ENCODE data around the gene KCNJ12.

DNA sequence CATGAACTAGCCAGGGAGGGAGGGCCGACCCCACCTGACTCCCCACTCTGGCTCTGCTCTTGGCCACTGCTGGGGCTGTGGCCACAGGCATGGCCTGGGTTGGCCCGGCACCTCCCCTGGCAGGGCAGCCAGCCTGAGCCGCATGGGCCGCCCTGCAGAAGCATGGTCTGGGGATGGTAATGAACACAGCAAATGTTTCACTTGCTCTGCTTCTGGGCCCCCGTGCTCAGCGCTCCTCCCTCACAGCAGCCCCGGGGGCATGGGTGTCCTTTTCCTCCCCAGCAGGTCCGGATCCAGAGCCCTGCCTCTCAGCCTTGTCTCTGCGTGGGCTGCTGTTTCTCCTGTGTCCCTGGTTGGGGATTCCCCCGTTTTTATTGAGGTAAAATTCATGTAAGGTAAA, 30.9 kb upstream of the KCNJ12 start:
- TF ChIP-seq POLR2AphosphoS5 (IDR thresholded peaks at IDR 0.05; ENCODE audit: low read depth, low read length), result no peak
- TF ChIP-seq, protein P1, sequence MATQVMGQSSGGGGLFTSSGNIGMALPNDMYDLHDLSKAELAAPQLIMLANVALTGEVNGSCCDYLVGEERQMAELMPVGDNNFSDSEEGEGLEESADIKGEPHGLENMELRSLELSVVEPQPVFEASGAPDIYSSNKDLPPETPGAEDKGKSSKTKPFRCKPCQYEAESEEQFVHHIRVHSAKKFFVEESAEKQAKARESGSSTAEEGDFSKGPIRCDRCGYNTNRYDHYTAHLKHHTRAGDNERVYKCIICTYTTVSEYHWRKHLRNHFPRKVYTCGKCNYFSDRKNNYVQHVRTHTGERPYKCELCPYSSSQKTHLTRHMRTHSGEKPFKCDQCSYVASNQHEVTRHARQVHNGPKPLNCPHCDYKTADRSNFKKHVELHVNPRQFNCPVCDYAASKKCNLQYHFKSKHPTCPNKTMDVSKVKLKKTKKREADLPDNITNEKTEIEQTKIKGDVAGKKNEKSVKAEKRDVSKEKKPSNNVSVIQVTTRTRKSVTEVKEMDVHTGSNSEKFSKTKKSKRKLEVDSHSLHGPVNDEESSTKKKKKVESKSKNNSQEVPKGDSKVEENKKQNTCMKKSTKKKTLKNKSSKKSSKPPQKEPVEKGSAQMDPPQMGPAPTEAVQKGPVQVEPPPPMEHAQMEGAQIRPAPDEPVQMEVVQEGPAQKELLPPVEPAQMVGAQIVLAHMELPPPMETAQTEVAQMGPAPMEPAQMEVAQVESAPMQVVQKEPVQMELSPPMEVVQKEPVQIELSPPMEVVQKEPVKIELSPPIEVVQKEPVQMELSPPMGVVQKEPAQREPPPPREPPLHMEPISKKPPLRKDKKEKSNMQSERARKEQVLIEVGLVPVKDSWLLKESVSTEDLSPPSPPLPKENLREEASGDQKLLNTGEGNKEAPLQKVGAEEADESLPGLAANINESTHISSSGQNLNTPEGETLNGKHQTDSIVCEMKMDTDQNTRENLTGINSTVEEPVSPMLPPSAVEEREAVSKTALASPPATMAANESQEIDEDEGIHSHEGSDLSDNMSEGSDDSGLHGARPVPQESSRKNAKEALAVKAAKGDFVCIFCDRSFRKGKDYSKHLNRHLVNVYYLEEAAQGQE (IDR thresholded peaks at IDR 0.05; ENCODE audit: insufficient read depth in 1 of 2, low read depth in 2 of 2, low read length in 2 of 2), result no peak

All from PFSK-1 (cell line).